DND-41 (cell line): ENCODE results near the gene TMED4.

Experiments used
- EZH2 ChIP-seq: IDR thresholded peaks from 3 replicates; pipeline ENCODE4 v1.6.1; 2012; ENCODE audit warnings: borderline replicate concordance, low read depth, mild to moderate bottlenecking, moderate library complexity, low read length, inconsistent platforms; ENCODE audit not compliant: severe bottlenecking
- TF ChIP-seq, protein P1 (sequence below): IDR thresholded peaks from 2 replicates; pipeline ENCODE4 v1.5.1; 2012; ENCODE audit warnings: borderline replicate concordance, low read length, moderate library complexity, mild to moderate bottlenecking; ENCODE audit not compliant: poor library complexity, severe bottlenecking; ENCODE audit errors: extremely low read depth

DNA sequence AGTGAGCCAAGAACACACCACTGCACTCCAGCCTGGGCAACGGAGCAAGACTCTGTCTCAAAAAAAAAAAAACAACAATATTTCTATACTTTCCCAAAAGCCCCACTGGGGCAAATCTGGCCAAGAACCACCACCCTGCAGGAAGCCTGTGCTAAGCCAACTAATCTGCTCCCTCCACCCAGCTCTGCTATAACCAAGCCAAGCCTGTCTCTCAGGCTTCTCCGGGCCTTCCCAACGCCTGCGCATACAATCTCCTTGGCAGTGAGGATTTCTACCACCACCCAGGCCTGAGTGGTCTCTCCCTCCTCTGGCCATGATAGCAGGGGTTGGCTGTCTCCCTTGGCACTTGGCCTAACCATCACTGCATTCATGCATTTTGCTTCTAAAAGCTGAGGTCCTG is 22.5 kb downstream of the TMED4 start:
- TF ChIP-seq EZH2 = no peak
- TF ChIP-seq, protein P1, sequence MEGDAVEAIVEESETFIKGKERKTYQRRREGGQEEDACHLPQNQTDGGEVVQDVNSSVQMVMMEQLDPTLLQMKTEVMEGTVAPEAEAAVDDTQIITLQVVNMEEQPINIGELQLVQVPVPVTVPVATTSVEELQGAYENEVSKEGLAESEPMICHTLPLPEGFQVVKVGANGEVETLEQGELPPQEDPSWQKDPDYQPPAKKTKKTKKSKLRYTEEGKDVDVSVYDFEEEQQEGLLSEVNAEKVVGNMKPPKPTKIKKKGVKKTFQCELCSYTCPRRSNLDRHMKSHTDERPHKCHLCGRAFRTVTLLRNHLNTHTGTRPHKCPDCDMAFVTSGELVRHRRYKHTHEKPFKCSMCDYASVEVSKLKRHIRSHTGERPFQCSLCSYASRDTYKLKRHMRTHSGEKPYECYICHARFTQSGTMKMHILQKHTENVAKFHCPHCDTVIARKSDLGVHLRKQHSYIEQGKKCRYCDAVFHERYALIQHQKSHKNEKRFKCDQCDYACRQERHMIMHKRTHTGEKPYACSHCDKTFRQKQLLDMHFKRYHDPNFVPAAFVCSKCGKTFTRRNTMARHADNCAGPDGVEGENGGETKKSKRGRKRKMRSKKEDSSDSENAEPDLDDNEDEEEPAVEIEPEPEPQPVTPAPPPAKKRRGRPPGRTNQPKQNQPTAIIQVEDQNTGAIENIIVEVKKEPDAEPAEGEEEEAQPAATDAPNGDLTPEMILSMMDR = no peak
